HS-27A (cell line): ENCODE measurements around the gene LHX3.

Experiments used
- DNase-seq: peaks from one replicate; pipeline ENCODE4 v3.0.0-alpha.2; 2012; ENCODE audit warnings: low read depth, missing footprints

Gene LHX3

DNA sequence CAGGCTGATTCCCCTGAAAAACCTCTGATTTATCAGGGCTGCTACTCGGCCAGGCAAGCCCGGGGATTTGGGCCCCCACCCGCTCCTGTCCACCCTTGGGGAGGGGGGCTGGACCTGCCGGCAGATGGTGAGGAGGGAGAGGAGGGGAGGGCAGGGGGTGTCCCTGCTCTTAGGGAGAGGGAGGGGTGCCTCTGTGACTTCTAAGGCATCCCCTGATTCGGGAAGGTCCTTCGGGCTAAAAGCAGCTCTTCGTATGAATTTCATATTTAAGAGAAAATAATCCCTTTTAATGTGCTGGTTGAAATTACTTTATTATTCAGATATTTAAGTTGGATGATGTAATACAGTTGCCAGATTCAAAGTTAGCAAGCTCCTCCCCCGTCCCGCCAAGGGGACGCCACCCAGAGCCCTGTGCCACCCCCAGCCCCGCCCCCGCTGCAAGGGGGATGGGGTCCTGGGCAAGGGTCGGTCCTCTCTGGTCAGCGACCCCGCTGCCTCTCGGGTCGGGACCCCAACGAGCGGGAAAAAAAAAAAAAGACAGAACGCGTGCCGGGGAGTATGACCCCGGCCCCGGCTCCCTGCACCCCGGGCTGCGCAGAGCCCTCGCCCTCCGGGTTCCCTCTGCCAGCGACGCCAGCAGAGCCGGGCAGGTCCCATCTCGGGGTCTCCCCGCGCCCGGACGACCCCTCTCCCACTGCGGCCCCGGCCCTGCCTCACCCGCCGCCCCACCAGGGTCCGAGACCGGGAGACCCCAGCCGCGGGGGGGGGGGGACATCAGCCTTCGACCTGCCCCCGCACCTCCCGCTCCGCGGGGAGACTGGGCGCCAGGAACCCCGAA lies 12.4 kb downstream of the LHX3 start:
- no peak for DNase-seq

DNA sequence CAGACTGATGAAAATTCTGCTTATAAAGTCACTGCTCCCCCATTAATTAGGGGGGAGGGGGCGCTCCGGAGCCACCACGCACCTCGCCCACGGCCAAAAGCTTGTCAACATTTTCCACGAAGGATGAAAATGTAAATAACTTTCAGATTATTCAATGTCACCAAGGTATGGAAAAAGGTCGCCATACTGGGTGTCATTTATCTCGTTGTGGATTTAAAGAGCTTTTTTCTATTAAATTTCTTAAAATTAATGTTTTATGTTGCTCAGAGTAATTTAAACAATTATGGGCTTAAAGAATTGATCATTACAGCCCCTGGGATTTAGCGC lies 13.0 kb downstream of the LHX3 start:
- DNase-seq = no peak

DNA sequence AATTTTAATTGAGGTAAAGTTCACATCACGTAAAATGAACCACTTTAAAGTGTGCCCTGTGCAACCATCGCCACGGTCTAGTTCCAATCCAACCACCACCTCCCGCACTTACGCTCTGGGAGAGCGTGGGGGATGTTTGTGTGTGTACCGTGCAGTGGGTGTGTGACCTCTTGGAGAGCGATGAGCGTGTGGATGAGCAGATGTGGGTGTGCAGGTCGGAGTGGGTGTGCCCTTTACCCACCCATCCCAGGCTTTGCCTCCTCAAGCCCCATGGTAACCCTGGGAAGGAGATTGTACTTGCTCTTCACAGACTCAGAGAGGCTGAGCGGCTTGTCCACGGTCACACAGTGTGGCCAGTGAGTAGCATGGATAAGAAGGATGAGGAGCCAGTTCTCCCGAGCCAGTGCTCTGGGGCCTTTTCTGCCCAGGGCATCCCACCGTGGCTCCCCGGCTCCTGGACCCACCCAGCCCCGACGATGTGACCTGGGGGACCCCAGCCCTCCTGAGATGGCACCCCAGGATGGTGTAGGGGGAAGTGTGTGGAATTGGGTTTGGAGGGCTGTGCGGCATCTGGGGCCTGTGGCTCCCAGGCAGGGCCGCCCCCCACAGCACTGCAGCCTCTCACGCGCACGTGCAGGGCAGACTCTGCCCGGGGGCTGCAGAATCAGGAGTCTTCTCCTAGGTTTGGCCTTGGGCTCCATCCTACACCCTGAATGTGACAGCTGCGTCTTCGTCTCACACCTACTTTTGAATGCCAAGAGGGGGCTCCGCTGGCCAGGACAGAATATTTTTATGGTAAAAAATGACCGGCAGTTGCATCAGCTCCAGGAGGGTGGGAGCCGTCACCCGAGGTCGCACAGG lies 13.6 kb downstream of the LHX3 start:
- DNase-seq = no peak

DNA sequence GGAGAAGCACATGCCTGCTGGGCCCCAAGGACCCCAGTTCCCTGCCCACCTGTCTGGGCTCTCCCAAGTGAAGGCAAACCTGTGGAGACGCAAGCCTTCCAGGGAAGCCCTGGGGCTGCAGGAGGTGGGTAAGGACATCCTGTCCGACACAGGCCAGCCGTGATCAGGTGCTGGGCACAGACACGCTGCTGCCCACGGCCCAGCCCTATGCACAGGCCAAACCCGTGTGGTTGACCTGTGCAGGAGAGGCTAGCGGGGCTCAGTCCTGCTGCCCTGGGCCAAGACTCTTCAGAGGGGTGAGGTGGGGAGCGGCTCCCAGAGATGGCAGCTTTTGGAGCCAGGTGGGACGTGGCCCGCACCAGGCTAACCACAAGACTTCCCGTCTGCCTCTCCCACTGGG lies 14.3 kb downstream of the LHX3 start:
- no peak for DNase-seq

DNA sequence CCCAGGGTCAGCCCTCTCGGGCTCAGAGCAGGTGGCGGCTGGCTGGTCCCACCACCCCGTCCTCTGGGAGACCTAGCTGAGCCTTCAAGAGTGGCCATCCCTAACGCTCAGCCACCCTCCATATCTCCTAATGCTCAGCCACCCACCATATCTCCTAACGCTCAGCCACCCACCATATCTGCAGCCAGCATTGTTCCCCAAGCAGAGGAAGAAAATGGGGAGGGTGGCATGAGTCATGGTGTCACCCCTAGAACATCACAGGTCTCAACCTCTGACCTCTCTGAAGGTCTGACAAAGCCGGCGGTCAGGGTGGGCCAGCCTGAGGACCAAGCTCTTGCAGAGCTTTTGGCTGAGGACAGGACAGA lies 14.7 kb downstream of the LHX3 start:
- no peak for DNase-seq

DNA sequence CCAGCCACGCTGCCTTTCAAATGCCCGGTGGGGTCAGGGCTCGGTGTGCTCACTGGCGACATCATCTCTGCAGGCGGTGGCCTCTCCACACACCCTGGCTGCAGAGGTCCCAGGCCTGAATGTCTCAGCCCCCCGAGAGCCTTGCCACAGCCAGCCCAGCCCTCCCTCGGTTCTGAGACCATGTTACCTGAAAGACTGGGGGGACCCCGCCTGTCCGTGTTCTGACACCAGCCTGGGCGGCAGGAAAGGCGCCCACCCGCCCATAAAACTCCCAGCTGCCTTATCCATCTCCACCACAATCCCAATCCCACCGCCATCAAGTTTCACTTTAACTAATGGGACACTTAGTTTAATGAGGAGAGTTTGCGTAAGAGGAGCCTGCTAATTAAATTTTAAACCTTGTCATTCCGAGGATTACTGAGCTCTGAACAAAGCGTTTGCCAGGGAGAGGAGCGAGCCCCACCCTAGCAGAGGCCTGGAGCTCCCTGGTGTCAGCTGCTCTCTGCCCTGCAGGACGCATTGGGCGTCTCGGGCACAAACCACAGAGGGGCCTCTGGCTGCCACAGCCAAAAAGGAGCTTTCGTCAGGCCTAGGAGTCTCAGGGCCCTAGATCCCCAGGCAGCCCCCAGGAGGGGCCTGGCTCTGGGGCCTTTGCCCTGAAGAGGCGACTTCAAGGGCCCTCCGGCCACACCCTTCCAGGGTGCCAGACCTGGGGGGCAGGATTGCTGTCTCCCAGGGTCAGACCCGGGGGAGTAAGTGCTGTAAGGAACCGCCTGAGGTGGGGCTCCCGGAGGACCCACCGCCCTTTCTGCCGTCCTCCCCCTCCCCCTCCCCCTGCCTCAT lies 15.3 kb downstream of the LHX3 start:
- no peak for DNase-seq

DNA sequence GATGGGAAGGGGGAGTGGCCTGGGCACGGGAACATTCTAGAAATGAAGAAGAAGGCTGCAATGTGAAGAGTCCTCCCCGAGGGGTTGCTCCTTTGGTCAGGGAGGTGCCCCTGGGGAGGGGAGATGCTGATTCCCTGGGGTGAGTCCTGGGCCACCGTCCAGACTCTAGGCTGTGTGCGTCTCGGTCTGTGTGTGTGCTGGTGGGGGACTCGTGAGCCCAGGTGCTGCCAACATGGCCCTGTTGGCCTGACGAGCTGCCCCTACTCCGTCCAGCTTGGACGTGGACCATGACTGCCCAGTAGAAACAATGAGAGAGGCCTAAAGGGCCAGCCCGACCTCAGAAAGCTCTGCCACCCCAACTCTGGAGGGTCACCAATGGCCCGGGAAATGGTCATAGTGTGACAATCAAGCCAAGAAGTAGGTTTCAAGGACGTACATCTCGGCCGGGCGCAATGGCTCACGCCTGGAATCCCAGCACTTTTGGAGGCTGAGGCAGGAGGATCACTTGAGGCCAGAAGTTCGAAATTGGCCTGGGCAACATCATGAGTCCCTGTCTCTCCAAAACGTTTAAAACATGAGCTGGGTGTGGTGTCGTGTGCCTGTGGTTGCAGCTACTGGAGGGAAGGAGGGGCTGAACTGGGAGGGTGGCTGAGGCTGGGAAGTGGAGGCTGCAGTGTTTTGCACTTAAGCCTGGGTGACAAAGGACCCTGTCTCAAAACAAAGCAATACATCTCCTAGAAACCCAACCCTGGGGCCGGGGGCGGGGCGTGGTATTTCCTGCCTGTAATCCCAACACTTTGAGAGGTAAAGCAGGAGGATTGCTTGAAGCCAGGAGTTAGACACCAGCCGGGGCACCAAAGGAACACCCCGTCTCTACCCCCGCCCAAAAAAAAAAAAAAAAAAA lies 17.0 kb downstream of the LHX3 start:
- no peak for DNase-seq

DNA sequence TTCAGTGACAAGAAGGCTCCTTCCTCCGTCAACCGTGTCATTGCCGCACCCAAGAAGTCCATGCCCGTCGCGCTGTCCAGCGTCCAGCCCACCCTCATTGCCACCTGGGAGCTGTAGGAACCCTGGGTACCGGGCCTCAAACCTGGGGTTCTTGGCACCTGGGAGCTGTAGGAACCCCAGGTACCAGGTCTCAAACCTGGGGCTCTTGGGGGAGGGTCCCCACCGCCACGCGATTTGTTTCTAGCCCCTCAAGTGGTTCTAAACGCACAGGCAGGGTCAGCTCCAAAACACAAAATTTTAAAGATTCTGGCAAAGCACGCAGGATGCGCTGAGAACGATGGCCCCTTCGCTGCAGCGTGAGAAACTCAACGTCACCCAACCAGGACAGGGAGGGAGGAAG lies 17.7 kb downstream of the LHX3 start:
- DNase-seq = no peak

DNA sequence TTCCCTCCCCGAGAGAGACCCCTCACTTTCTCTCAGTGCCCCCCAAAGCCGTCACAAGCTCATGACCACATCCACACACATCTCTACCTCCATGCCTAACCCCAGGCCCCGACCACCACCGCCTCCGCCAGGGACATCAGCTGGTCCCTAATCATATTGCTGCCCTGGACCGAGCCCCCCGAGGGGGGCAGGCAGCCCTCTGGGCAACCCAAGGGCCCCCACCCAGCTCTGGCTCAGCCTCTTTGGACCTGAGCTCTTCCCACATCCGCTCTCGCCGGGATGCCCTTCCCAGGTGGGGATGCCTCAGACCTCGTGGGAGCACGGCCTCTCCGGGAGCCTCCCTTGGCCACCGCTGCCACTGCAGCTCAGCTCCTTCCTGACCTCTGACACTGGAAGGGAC lies 18.5 kb downstream of the LHX3 start:
- DNase-seq = no peak

DNA sequence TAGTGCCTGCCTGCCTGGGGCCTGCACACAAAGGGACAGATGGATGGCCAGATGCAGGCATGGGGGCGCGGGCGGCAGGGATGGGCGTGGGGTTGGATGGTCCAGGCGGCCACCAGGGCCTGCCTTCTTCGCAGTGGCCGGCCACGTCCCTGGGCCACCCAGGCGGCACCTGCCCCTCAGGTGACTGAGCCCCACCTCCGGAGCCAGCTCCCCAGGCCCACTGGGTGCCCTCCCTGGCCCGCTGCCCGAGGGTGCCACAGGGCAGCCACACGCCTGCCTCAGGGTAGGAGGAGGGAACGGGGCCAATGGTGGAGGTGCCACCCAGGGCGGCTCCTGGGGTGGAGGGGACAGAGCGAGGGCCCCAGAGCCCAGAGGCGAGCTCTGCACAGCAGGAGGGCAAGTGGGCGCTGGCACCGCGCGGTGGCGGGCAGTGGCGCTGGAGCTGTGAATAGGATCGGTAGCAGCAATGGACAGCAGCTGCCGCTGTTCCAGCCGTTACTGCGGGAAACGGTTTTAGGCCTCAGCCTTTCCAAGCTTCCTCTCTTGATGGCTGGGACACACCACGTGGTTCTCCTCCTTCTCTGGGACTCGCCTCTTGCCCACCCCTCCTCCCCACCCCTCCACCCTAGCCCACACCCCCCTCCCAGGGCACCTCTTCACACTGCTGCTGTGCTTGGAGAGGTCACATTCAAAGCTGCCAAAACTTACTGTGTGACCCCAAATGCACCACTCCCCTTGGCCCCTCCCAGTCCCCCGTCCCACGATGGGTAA lies 19.1 kb downstream of the LHX3 start:
- DNase-seq = no peak

DNA sequence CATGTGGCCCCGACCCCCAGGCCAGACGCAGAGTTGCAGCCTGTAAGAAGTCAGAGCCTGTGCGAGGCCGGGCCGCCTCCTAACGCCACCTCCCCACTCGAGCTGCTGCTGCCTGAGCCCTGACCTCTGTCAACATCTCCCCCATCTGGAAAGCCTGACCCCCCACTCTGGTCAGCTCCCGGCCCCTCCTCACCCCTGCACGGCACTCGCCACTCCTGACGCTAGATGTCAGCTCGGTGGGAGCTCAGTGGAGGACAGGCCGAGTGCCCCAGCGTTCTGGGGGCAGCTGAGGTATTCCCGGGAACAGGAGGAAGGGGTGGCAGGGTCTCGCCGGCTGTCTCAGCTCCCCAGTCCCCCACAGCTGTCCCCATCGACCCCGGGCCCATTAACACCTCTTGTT lies 19.9 kb downstream of the LHX3 start:
- DNase-seq = no peak

DNA sequence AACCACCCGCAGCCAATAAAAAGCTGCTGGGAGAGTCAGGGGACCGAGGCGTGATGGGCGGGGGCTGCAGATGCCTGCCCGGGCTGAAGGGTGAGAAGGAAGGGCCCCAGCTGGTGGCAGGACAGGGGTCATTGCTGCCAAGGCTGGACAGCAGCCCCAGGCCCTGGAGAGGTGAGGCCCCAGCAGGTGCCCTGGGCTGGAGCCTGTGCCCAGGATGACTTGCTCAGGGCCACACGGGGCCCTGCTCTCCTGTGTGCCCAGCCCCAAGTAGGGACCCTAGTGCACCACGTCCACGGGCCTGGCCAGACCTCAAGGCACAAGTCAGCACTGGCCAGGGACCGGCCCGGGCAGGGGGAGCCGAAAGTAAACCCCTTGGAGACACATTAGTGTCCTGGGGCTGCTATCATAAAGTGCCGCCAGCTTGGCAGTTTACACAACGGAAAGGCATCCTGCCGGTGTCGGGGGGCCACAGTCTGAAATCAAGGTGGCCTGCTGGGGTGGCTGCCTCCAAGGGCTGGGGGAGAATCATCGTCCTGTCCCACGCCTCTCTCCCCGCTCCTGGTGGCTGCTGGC lies 22.0 kb downstream of the LHX3 start:
- DNase-seq = no peak

DNA sequence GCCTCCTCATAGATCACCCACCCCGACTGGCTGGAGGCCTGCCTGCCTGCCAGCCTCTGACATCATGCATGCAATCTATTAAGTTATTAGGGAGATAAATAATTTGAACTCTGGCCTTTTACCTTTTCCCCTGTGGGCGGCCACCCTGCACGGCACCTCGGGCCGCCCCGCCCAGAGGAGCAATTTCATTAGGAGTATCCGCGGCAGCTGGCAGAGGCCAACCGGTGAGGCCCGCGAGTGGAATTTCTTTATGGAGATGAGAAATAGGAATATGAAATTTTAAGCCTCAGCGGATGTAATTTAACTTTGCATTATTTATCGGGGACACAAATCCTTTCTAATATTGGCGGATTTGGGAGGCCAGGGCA lies 22.5 kb downstream of the LHX3 start:
- no peak for DNase-seq

DNA sequence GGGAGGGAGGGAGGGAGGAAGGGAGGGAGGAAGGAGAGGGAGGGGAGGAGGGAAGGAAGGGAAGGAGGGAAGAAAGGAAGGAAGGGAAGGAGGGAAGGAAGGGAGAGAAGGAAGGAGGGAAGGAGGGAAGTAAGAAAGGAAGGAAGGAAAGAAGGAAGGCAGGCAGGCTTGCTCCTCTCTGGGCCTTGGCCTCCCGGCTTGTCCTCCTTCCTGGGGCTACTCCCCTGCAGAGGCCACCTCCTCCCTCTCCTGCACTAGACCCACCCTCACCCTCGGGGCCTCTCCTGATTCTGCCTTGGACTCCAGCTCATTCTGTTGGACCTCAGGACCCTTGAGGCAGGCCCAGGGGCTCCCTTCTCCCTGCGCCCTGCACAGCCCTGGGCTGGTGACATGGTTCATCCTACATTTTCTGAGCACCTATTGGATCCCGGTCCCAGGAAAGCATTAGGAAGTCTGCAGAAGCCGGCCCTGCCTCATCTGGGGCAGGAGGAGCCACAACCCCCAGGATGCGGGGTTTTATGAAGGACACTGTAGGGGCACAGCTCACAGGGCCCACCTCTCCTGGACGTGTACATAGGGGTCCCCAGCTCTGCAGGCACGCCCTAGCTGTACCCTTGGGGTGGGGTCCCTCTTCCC lies 23.0 kb downstream of the LHX3 start:
- no peak for DNase-seq

DNA sequence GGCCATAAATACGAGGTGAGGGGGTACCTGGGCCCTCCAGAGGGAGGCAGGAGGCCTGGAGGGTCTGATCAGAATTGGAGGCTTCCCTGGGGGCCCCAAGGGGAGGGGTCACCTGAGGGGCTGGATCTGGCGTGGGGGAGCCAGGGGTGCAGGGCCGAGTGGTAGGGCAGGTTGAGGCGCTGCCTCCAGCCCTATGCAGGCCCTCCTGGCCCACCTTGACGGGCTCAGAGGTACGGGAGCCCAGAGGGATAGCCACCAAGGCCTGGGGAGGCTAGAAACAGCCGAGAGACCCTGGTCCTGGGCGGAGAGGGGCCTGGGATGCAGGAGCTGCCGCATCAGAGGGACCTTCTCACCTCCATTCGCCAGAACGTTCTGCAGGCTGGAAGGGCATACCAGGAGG lies 24.3 kb downstream of the LHX3 start:
- DNase-seq = no peak

DNA sequence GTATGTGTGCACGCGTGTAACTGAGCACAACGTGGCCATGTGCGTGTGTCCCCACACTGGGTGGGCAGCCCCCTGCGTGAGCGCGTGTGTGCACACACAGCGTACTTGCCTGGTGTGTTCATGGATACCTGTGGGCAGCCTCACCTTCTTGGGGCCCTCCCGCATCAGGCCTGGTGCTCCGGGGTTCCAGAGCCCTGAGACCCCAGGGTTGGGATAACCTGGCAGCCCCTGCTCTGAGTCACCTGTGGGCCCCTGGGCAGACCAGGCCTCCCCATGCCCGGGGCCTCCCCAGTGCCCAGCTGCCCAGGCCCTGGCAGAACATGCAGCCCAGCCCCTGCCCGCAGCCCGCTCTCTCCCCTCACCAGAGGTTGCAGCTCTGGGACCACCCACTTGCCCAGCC lies 25.2 kb downstream of the LHX3 start:
- DNase-seq = no peak

DNA sequence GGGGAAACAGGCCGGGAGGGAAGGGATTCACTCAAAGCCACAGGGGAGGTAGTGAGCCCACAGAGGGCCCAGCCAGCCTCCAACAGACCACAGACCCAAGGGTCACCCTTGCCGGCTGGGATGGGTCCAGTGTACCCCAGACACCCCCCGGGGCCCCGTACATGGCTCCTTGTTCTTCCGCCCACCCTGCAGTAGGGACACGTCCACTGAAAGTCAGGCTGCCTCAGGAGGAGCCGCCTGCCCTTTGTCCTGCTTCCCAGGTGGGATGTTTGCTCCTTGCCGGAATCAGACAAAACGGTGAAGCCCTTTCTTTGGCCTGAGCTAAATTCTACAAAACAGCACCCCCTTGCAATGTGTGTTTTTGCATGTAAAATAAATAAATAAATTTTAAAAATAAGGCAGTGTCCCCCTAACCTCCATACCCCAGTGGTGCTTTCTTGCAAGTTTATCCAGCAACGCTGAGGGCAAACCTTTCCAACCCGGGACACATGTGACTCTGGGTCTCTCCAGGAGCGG lies 25.8 kb downstream of the LHX3 start:
- no peak for DNase-seq

DNA sequence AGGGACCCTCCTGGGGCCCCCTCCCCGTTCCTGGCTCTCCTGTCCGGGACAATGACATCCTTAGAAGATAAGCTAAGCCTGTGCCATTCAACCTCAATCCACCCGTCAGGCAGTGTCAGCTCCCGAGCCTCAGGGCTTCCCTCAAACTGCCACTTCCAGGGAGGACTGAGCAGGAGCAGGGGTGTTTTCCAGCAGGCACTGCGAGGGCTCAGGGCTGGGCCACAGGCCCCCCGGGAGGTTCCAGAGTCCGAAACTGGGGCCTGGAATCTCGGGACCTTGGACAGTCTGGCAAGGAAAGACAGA lies 26.2 kb downstream of the LHX3 start:
- DNase-seq = no peak

DNA sequence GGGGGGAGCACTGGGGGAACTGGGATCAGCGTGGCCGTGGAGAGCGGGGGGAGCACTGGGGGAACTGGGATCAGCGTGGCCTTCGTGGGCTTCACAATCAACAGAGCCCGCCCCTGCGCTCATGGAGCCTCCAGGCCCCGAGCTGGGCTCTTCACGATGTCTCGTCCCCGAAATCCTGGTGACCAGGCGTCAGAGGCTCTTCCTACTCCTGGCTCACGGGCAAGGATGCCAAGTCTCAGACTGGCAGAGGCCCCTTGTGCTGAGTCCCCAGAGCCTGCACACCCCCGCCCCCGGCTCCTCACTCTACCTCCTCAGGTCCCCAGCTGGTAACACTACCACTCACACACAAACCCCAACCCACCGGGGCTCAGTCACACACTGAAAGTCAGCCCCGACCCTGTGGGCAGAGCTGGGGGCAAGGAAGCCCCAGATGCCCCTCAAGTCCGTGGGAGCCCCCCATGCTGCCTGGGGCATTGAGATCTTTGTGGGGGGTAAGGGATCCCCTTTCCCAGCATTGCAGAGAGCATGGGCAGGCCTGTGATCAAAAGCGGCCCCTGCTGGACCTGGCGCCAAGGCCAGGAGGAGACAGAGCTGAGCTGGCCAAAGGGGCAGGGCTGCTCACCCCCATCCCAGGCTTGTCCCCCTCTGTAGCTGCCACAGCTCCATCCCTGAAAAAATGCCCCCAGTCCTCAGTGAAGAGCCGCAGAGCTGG lies 26.7 kb downstream of the LHX3 start:
- no peak for DNase-seq
